COLO668 (cell line): ENCODE results near the gene PTPN3.

ENCODE experiments used
- DNase-seq: peaks from one replicate; lab custom pipeline; 2025; ENCODE audit not compliant: unreplicated experiment; lab: John Stamatoyannopoulos, UW

PTPN3 gene

DNA sequence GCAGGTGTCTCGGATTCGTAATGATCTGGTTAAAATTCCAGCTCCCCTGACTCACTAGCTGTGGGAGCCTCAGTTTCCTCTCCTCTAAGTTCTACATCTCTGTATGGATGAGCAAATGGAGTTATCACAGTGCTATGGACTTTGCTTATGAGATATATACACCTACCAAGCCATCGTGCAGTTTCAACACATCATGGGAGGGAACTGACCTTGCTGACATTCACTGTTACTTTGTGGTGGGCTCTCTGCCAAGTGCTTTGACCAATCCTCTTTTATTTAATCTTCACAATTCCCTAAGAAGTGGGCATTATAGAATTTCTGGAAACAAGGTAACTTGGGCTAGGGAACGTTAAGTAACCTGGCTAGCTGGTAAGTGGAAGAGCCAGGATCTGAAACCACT, 70.2 kb downstream of the PTPN3 start:
- DNase-seq, result no peak

DNA sequence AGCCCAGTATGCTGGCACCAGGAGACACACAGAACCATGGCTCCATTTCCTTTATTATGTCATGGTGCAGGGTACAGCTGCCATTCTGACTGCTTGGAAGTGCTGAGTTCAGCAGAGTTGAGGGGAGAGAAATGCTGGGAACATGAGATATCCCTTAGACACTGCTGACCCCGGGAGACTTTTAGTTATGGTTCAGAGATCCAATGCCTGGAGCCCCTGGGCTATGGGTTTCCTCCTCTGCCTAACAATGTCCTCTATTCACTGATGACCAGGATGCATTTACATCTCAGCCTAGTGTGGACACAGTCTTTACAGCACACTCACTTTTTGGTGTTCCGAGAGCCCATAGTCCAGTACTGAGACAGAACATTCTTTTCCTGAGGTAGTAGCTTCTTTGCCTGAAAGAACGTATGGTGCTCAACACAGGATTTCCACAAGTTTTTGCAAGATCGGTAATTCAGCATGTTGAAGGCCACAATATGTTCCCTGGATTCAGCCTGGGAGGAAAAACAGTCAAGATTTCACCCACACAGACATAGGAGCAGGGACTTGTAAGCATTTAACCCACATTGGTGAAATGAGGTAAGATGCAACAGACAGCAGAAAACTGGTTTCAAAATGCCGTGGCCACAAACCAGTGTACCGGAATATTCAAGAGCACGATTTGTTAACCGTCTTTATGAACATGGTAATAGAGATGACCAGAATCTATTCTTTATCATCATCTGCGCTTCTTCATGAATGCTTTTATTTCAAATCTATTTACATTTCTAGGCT, 71.3 kb downstream of the PTPN3 start:
- DNase-seq, result no peak

DNA sequence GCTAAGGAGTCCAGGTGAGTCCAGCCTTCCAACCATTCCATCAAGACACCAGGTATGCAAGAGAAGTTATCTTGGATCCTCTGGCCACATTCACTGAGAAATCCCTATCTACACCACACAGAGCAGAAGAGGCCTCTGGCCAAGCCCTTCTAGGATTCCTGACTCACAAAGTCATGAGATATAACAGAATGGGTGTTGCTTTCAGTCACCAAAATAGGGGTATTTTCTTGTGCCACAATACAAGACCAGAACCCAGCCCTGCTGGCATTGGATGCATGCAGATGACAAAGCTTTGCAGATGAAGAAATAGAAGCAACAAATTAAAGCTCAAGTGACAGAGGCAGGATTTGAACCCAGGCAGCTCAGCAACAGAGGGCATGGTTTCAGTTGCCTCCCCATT, 73.5 kb downstream of the PTPN3 start:
- no peak for DNase-seq

DNA sequence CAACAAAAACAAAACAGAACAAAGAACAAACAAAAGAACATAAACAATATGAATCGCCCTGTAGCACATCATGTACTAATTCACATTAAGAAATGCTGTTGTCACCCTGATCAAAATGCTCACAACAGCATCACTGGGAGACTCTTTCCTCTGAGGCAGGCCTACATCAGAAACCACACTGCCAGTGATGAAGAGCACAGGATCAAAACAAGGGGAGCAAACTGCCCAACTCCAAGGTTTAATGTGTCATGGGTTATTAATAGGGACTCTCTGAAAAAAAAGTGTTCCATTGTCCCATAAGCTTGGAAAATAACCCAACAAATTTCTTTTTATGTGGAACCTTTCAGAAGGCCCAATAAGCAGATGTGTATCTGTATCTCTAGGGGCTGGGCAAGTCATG, 74.2 kb downstream of the PTPN3 start:
- DNase-seq, result no peak

DNA sequence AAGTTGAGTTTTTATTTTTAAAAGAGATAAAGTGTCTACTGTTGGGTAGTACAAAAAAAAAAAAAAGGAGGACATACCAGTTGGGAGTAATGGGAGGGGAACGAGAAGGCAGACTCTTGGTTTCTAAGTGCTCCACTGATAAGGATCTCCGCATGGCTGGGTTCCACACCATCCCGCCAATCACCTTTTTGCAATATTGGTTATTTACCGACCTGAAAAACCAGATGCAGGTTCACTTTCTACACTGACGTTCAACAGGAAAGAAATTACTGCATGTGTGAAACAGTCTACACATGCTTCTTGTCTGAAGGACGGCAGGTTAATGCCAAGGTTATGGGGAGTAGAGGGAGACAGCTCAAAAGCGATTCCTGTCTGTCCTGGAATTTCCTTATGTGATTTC, 75.5 kb downstream of the PTPN3 start:
- no peak for DNase-seq

DNA sequence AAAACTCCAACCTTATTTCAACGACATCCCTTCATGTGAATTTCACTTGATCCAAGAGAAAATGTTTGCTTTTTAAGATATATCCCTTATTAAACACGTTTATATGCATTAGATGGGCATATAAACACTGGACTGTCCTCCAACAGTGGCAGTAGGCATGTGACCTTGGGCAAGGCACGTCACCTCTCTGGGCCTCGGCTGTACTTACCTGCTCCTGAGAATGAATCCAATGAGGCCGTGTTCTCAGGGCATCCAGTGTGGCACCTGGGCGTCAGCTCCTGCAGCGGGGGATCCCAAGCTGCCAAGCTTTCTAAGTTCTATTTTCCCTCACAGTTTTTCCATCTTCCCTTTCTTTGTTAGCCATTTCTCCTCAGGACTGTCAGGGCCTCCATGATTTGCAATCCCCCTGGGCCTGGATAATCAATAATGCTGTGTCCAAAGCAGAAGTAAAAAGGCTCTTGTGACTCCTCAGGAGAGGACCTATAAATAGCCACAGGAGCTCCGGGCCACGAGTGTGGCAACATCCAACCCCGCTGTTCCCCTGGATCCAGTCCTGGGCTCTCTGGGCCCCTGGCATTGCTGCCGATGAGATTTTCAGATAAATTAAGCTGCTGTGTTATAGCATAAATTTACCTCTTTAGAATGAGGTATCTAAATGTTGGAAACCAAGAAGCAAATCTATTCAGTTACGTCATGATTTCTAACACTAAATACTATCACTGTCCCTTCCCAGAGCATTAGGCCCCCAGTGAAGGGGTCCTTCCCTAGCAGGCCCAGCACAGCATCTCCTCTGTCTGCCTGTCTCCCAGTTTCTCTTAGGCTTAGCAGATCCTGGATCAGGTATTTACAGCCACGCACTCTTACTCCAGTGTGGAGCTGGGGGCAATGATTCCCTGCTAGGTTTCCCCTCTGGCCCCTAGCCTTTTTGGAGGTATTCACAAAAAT, 76.8 kb downstream of the PTPN3 start:
- DNase-seq, result no peak

DNA sequence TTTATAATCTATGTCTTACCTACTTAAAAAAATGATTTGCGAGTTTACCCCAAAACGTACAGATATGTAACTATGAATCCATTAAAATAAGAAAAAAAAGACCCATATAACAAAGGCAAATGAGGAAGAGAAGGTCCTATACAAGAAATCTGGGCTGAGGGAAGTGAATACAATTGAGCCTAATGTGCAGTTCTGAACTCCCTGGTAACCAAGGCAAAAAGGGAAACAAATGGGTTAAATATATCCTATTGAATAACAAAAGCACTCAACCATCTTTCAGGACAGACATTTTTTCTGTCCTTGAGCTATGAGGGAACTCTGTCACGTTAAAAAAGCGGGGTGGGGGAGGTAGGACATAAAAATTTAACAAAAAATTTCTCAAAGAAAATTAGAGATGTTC, 78.6 kb downstream of the PTPN3 start:
- no peak for DNase-seq

DNA sequence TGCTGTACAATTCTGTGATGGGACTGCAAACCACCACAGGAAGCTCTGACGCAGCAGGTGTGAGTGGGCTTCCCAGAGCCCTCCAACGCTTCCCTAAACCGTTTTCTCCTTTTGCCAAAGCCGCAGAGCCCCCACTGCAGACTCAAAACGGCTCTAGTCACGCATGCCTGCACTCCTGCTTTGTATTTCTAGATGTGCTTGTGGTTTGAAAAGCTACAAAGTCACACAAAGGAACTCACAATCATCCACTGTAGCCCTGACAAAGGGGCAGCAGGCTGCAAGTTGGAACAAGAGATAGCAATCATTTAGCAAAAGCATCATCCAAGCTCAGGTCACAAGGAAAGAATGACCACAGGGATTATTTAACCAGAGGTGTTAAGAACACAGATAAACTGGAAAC, 79.3 kb downstream of the PTPN3 start:
- DNase-seq, result no peak

DNA sequence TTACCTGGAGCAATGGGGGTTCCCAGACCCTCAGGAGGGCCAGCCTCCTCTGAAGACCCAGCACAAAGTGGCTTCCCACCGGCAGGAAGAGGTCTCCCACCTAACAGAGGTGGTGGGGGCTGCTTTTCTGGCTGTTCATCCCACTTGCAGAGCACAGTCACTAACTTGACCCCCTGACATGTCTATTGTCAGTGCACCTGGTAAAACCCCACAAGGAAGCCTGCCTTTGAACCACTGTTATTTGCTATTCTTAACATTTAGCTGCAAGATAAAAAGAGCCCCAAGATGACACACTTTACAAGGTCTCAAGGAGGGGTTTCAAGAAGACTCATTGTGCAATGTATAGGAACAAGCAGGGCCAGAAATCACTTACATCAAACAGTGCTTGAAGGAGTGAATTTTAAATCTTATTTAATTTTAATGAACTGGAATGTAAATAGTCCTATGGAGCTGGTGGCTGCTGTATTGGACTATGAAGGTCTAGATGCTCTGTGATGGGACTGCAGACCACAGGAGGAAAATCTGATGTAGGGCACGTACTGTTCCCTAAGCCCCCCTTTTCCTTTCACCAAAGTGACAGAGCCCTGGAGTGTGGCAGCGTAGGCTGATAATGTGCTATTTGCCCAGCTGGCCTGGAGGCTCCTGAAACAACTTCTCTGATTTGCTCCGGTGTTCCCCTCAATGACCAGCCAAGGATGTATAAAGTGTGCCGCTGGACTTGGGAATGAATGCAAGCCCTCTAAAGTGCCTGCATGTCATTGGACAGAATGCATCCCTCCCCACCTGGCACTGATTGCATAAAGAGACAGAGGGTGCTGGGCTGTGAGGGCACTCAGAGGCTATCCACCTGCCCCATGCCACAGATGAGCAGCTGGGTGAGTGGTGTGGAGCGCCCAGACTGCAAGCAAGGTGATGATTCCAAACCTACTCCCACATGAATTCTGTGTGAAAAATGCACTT, 80.2 kb downstream of the PTPN3 start:
- no peak for DNase-seq

DNA sequence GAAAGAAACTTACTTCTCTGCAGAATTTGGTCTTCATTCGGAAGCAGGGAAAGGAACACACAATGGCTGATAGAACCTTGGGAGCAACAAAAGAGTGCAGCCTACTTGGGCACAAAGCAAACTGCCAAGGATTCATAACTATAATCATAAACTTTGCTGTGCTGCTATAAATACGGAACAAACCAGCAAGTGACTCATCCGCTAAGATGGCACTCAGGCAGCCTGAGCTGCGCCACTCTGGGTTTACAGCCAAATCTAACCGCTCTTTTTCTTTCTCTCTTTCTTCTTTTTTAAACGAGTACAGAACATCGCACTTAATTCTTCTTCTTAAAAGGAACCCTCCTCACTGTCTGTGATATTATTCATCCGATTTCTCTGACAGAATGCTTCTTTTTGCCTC, 81.1 kb downstream of the PTPN3 start:
- DNase-seq, result no peak

DNA sequence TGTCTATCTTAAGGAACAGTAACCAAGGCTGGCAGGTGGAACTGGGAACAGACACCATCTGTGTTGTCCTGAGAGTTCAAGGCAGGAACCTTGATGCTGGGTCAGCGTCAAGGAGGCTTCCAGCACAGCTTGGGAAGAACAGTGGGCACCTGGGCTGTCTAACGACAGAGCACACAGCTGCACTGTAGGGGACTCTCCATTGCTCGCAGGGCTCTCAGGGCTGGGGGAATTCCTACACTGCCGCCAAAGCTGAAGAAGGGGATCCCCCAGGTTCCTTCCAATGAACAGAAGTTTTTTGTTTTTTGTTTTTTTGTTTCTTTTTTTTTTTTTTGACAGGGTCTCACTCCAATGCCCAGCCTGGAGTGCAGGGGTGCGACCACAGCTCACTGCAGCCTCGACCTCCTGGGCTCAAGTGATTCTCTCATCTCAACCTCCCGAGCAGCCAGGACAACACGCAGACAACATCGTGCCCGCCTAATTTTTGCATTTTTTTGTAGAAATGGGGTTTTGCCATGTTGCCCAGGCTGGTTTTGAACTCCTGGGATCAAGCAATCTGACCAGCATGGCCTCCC, 81.9 kb downstream of the PTPN3 start:
- DNase-seq, result no peak

DNA sequence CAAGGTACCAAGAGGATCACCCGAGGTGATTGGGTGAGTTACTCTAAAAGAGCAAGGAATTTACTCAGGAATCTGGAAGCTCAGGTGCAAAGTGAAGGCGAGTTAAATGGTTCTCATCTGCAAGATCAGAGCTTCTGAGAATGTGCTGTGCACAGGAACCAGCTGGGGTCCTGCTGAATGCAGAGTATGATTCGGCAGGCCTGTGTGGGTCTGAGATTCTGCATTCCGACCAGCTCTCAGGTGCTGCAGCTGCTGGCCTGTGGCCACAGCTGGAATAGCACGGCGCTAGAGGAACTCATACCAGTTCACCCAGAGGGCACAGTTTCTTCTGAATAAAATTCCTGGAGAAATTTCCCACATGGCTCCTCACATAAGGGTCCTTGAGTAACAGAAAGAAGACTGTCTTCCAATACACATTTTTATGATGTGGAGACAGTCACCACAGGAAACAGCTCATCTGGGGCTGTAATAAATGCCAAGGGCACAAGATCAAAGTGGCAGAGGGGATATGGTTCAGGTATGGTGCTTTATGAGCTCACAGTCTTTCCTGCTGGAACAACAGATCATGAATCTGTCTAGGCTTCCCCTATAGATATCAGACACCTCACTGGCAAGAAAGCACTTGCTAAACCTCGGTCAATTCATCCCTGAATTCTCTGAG, 83.9 kb downstream of the PTPN3 start:
- no peak for DNase-seq

DNA sequence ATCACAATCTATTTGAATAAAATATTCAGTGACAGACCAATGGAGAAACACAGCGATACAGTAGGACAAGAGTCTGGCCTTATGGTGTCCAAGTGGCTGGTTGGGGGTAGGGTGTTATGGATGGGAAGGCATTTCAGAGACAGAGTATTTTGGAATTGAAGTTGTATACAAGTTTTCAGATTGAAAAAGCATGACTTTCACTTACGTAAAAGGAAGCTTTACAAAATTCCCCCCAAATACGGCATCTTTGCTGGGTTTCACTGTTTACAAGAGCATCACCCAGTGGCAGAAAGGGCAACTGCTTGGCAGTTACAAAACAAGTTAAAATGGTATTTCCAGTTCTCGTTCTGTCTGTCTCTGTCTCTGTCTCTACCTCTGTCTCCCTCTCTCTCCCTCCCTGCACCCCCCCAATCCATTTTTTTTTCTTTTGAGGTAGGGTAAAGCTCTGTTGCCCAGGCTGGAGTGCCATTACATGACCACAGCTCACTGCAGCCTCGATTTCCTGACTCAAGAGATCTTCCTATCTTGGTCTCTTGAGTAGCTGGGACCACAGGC, 86.2 kb downstream of the PTPN3 start:
- DNase-seq, result no peak

DNA sequence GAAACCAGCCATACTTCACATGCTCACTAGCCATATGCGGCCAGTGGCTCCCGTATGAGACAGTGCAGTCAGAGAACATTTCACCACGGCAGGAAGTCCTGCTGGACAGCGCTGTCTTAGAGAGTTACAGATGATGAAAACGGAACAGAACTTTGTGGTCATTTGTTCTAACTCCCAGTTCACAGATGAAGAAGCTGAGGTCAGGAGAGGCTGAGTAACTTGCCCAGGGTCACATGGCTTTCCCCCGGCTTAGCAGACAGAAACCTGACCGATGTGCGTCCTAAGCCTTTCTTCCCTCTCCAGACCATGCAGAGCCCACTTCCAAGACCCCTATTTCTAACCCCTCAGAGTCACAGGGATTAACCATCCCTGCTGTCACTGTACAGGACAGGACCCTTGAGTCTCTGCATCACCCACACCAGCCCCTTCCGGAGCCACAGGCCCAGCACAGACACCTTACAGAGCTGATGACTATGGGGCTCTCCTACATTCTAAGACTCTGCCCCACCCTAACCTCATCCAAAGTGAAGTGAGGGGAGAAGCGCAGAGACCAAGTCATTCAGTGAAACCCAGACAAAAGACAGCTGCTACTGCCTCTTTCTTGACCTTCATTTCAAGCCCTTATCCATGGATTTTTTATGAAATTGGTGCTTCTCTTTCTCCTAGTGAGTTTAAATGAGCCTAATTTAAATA, 86.9 kb downstream of the PTPN3 start:
- no peak for DNase-seq

DNA sequence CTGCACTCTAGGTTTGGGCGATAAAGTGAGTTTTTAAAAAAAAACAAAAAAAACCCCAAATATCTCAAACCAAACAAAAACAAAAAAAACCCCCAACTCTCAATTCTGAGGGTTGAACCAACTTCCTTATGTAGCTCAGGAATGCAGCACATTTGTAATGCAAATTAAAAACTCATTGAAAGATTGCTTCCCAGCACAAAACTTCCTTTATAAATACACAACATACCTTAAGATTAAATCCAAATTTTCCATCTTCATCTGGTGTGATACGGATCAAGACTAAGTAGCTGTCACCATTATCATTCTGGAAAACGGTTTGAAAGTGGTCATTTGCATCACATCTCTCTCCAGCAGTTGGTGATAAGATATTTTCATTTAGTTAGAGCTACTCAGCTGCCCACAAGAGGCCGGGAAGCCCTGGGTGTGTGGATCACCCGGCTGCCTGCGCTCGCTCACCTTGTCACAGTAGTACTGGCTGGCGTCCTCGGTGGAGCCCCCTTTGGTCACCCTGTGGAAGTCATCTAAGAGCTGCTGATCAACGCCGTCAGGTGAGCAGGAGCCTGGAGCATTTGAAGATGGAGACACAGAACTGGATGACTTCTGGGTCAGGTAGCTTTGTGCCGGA, 88.2 kb downstream of the PTPN3 start:
- DNase-seq, result no peak

DNA sequence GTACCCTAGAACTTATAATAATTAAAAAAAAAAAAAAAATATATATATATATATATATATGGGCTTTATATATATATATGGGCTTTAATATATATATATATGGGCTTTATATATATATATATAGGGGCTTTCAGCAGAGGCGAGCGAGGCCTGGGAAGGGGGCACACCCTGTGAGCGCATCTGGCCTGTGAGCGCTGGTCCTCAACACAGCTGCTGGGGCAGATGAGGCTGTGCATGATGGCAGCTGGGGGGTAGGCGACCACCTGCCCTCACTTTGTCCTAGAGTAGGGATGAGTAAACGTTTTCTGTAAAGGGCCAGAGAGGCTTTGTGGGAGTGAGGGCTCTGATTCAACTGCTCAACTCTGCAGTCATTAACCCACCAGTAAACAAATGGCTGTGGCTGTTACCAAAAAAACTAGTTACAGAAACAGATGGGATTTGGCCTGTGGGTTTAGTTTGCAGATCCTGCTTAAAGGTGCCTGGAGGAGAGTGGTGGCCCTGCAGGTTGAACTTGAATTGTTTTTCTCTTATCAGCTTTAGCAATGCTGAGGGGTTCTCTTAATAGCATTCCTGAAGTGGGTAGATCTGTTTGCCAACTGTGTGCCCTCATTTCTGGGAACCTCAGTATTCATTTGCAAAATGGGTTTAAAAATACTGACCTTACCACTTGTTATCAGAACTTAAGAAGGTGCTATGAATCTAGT, 89.2 kb downstream of the PTPN3 start:
- peak; percentile 7 for DNase-seq

DNA sequence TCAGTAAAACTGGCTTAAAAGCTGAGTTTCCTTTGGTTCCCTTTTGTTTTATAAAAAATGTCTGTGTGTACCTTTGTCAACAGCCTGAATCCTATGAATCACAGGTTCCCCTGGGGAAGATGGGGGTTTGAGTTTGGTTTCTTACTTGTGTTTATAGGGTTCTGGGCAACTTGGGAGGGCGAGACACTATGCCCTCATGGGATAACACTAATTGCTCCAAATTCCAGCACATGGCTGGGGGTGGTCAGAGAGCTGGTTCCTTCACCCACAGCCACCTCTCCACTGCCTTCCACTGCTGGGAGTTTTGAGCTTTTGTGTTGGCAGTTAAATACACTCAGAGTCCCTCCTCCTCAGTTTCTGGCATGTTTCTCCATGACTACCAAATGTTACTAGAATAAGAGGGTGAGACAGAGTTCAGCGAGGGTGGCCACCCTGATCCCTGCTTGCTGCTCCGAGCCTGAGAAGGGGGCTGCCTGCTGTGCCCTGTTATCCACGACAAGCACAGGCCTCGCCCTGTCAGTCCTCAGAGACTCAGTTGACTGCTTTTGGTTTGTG, 94.3 kb downstream of the PTPN3 start:
- DNase-seq, result no peak

DNA sequence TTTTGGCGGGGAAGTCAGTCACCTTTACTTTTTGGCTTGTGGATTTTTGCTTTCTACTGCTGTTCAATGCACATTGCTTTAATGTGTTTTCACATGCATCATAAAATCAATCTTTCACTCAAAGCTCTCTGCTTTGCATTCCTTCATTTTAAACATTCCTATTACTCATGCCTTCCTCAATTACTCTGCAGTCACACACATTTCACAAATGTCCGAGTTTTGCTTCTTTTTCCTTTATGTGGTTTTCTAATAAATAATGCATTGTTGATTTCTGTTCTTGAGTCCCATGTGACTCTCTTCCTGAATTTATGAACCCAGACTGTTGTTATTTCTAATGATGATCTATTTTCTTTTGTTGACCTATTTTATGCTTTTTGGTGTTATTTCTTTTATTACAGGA, 95.0 kb downstream of the PTPN3 start:
- no peak for DNase-seq
